G401 (cell line): ENCODE results near the gene PSMD14. TPM values are rescaled to one million over a fixed set of nuclear protein-coding genes. Genes with fewer than 3 reads are reported as not detected.

Source experiments
- DNase-seq: peaks from one replicate; pipeline ENCODE4 v3.0.0-alpha.2; 2015; ENCODE audit warnings: low spot score
- in situ Hi-C: cut with HindIII; loops from 2 replicates; pipeline ENCODE4 v1.10.0; 2016; ENCODE audit warnings: low sequenced_read_pairs, mixed read lengths
- total RNA-seq: library from RNA; depleted of rRNA; stranded (reverse); fragments of >200 nt; shearing (Covaris generic); gene quantifications from 2 replicates; pipeline ENCODE4 v1.2.3, GENCODE V29; 2014

PSMD14 gene
- total RNA-seq, 1 experiment from 2014 or later = 261 TPM

DNA sequence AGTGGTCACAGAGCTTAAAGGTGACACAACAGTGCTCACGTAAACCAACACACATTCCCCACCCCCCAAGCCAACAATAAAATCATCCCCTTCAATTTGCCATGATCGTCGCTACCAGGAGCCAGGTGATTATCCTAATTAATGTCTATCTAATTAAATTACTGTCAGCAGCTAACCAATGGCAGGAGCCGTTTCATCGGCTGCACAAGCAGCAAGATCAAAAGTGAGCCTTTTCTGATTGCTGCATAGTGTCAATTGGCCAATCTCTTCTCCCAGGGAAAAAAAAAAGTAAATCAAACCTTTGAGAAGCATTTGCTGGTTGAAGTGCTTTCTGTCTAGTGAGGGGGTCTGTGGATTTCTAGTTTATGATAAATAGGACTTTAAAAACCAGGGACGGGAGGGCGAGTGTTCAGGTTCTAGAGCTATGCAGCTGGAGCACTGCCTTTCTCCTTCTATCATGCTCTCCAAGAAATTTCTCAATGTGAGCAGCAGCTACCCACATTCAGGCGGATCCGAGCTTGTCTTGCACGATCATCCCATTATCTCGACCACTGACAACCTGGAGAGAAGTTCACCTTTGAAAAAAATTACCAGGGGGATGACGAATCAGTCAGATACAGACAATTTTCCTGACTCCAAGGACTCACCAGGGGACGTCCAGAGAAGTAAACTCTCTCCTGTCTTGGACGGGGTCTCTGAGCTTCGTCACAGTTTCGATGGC, 107.9 kb downstream of the PSMD14 start, which contains the start of gene TBR1:
TSS of gene TBR1 (plus strand) at position 311 of the 721 bp plus-strand sequence. CDS start at position 425, 114 bp downstream.
- peak; percentile 21 for DNase-seq
- in situ Hi-C loops = no loop called here

DNA sequence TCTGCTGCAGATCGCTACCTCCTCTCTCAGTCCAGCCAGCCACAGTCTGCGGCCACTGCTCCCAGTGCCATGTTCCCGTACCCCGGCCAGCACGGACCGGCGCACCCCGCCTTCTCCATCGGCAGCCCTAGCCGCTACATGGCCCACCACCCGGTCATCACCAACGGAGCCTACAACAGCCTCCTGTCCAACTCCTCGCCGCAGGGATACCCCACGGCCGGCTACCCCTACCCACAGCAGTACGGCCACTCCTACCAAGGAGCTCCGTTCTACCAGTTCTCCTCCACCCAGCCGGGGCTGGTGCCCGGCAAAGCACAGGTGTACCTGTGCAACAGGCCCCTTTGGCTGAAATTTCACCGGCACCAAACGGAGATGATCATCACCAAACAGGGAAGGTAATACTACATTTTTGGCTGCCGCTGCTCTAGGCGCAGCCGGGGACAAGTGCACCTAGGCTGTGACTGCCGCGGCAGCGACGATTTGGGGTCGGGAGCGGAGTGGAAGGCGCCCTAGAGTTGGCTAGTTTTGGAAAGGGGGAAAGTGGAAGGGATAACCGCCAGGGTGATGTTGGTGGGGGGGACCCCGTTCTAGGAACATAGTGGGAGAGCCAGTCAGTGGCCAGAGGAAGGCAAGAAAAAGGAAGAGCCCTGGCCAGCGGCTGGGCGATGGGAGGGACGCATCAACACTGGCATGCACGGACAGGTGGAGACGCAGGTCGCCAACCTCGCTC, 108.6 kb downstream of the PSMD14 start:
- DNase-seq = no peak
- in situ Hi-C loops = no loop called here

DNA sequence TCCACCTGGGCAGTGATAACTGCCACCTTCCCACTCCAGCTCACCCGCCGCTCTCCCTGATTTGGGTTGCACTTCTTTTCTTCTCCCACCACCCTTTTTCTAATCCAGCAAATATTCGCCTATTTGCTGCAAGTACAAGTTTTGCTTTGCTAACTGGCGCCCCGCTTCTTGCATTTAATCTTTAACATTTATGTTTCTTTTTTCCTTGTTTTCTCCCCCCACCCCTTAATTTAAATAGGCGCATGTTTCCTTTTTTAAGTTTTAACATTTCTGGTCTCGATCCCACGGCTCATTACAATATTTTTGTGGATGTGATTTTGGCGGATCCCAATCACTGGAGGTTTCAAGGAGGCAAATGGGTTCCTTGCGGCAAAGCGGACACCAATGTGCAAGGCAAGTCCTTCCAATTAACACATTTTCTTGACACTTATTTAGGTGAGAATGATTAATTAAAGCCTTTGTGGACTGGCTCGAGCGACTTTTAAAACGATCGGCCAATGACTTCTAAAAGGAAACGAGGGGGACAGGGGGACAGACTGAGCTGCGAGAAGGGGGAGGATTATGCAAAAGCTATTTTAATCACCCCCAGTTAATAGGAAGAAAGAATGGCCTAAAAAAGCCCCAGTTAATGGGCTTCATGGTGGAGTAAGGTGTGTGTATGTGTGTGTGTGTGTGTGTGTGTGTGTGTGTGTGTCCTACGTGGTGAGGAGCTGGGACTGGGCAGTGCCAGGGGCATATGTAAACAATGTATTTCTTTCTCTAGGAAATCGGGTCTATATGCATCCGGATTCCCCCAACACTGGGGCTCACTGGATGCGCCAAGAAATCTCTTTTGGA, 109.4 kb downstream of the PSMD14 start:
- DNase-seq = no peak
- in situ Hi-C loops = no loop called here

DNA sequence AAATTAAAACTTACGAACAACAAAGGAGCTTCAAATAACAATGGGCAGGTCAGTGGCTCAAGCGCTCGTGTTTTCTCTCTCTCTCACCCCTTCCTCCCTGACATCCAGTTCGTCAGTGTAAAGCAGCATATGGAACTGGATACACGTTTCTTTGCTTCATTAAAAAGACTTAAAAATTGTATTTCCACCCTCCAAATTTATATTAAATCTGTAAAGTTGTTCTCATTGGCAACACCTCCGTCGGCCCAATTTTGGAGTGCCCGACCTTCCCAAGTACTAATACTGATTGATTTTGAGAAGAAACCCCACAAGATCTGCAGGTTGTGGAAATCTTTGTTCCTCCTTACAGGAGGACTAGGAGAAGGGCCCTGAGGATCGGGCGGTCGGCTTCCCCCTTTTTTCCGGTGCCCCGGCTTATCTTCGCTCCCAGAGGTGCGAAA, 110.1 kb downstream of the PSMD14 start:
- in situ Hi-C loops = no loop called here
- DNase-seq = no peak

DNA sequence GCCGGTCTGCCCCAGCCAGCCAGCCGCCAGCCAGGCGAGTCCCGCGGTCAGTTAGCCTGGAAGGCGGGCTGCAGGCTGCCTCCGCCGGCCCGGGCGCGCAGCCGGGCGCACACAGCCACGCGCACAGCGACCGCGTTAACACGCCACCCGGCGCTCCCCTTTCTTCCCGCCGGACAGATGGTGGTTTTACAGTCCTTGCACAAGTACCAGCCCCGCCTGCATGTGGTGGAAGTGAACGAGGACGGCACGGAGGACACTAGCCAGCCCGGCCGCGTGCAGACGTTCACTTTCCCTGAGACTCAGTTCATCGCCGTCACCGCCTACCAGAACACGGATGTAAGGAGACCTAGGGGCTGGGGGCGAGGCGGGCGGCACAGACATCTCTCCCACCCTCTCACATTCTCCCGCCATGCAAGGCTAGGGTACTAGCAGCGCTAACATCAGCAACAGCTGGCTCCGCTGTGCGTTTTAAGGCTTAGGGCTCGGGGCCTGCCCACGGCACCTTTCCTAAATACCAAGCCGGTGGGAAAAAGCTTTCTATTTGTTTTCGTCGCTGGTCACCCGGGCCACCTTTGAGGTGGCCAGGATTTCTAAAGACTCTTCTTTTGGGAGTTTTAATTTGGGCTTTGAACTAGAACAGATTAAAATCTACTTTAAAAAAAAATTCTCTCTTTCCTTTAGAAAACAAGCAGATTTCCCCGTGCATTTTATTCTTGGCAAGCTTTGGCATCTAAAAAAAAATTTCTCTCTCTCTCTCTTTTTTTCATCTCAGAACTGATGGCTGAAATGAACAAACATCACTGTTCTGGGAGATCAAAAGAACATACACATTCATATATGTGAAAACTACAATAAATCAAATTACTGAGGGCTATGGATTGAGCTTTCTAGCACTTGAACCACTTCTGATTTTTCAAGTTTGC, 110.8 kb downstream of the PSMD14 start:
- in situ Hi-C loops = no loop called here
- DNase-seq = peak; percentile 11

DNA sequence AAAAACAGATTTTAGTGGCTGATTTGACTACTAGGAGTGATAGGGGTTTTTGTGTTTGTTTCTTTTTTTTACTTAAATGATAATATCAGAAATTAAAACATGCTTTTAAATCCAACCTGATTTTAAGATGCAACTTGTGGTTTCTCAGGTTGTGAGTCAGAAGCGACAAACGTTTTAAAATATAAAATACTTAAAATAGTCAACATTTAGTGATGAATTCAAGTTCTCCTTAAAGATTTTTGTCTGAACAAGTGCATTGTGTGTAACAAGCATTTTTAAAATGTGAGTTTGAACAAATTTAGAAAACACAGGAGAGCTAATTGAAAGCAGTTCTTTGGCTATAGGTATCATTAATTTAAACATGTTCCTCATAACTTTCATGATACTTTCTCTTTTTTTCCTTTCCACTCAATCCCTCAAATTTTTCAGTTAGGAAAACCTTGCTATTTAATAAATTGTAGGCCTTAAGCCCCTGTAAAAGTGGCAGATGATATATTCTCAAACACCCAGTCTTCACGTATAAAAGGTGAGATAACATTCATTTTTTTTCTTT, 111.5 kb downstream of the PSMD14 start:
- DNase-seq = no peak
- in situ Hi-C loops = no loop called here

DNA sequence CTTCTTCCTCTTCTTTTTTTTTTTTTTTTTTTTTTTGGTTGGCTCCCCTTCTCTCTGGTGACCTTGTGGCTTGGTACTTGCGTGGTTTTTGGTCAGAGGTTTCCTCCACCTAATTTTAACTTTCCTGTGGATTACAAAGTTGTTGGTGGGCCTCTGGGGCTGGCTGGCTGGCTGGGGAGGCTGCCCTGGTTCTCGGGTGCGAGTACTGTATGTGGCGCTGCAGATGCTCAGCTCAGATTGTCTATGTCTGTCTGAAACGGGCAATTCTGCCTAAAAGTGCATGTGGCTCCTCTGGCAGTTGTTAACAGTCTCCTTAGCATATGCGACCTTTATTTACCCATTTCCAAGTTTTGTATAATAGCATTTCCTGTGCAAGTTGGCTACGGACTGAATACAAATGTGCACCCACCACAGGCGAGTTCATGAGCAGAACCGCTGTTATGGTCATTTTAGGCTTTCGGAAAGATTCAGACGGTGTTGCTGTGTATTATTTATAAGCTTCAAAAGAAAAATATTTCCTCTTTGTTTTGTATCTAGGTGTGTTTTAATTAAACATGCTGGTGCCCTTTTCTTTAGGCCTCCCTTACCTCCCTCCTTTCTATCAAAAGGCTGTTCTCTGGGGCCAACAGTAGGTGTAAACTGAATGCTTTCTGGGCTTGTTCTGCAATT, 112.3 kb downstream of the PSMD14 start:
- no peak for DNase-seq
- in situ Hi-C loops = no loop called here

DNA sequence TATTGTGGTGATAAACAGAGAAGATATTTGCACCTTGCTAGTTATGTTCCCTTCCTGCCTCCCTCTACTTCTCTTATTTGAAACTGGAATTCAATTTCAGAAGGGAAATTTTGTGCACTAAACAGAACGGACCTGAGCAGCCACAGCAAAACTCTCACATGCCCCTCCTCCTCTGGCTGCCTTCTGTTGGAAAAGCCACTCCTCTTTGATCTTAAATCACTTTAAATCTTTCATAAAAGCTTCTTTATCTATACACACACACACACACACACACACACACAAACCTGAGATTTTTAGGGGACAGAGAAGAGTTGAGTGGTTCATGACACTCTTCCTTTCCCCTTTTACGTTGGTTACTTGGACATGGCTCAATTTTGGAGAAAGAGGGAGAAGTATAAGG, 113.5 kb downstream of the PSMD14 start:
- in situ Hi-C loops = no loop called here
- DNase-seq = no peak

DNA sequence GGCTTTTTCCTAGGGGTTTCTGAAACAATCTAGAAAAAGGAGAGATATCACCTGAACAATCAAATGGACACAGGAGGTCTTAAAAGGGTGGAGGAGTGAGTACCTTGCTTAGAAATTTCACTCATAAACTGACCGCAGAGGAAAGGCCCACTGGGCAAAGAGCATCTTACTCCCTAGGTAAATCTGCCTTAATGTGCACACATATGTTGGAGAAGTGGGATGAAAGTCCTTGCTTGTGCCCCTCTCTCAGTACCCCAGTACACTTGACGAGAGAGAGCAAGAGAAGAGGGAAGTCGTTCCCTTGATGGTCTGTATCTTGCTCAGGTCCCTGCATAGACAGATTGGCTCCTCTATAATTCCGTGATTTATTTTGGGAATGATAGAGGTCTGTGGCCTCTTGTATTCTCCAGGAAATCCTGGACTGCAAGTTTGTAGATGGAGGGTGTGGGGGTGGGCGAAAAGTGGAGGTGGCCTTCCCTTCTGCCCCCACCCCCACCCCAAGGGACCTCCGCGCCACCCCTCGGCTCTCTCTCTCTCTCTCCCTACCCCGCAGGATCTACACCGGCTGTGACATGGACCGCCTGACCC, 114.7 kb downstream of the PSMD14 start:
- no peak for DNase-seq
- in situ Hi-C loops = no loop called here

DNA sequence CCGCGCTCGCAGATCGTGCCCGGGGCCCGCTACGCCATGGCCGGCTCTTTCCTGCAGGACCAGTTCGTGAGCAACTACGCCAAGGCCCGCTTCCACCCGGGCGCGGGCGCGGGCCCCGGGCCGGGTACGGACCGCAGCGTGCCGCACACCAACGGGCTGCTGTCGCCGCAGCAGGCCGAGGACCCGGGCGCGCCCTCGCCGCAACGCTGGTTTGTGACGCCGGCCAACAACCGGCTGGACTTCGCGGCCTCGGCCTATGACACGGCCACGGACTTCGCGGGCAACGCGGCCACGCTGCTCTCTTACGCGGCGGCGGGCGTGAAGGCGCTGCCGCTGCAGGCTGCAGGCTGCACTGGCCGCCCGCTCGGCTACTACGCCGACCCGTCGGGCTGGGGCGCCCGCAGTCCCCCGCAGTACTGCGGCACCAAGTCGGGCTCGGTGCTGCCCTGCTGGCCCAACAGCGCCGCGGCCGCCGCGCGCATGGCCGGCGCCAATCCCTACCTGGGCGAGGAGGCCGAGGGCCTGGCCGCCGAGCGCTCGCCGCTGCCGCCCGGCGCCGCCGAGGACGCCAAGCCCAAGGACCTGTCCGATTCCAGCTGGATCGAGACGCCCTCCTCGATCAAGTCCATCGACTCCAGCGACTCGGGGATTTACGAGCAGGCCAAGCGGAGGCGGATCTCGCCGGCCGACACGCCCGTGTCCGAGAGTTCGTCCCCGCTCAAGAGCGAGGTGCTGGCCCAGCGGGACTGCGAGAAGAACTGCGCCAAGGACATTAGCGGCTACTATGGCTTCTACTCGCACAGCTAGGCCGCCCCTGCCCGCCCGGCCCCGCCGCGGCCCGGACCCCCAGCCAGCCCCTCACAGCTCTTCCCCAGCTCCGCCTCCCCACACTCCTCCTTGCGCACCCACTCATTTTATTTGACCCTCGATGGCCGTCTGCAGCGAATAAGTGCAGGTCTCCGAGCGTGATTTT, 115.5 kb downstream of the PSMD14 start:
- in situ Hi-C loops = no loop called here
- DNase-seq = no peak

DNA sequence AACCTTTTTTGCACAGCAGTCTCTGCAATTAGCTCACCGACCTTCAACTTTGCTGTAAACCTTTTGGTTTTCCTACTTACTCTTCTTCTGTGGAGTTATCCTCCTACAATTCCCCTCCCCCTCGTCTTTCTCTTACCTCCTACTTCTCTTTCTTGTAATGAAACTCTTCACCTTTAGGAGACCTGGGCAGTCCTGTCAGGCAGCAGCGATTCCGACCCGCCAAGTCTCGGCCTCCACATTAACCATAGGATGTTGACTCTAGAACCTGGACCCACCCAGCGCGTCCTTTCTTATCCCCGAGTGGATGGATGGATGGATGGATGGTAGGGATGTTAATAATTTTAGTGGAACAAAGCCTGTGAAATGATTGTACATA, 116.2 kb downstream of the PSMD14 start:
- in situ Hi-C loops = no loop called here
- DNase-seq = no peak

DNA sequence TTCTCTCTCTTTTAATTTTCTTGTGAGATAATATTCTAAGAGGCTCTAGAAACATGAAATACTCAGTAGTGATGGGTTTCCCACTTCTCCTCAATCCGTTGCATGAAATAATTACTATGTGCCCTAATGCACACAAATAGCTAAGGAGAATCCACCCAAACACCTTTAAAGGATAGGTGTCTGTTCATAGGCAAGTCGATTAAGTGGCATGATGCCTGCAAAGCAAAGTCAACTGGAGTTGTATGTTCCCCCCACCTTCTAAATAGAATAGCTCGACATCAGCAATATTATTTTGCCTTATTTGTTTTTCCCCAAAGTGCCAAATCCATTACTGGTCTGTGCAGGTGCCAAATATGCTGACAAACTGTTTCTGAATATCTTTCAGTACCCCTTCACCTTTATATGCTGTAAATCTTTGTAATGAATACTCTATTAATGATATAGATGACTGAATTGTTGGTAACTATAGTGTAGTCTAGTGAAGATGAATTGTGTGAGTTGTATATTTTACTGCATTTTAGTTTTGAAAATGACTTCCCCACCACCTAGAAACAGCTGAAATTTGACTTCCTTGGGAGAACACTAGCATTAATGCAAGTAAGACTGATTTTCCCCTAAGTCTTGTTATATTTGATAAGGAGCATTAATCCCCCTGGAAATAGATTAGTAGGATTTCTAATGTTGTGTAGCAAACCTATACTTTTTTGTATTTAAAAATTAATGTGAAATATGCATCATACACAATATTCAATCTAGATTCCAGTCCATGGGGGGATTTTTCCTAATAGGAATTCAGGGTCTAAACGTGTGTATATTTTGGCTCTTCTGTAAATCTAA, 116.9 kb downstream of the PSMD14 start:
- no peak for DNase-seq
- in situ Hi-C loops = no loop called here

DNA sequence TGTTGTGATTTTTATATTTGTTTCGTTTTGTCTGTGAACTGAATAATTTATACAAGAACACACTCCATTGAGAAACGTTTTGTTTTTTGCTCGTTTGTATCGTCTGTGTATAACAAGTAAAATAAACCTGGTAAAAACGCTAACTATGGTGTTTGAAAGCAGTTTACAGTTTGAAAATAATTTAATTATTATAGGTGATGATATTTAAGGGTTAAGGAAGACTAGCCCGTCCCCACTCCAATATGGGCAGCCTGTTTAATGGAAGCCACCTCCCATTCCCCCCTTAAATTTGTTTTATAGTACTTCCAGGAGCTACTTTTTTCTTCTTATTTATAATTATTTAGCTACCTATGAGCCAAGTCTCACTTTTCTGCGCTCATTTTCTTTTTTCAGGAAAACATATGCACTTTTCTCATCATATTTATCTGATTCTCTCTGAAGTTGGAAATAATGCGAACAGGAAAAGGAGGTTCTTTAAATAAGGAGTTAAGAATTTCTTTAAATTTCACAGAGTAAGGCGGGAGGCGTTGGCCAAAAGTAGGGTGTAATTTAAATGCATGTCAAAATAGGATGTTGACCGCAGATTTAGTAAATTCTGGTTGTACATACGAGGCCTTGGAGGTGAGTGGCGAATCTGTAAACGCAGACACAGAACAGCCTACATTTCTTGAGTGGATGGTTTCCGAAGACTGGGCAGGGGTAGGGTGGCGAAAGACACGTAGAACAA, 117.7 kb downstream of the PSMD14 start:
- in situ Hi-C loops = no loop called here
- DNase-seq = no peak

DNA sequence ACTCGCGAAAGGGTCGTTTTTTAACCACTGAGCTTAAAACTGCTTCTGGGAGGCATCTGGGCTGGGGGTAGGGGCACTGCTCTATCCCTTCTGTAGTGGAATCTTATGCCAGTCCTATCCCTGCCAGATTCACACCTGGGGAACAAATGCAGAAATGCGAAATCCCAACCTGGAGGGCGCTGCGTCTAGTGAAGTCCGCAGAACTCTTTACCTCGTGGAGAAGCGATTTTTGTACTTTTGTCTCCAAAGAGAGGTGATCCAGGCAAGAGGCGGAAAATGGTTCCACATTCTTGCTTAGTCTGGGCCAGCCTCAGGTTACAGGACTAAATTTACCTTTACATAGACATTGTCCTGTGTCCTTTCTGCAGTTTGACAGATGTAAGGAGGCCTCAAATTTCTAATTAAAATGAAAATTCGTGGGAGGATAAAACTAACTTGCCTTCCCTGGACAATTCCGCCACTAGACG, 118.3 kb downstream of the PSMD14 start:
- in situ Hi-C loops = no loop called here
- DNase-seq = no peak
